Mammary epithelial cell (primary cell): ENCODE results near the gene CNTN5.

Experiments used
- CTCF ChIP-seq, 2 donors: IDR thresholded peaks in 1 of 2; conservative IDR thresholded peaks in 1 of 2; 2 replicates each; pipeline ENCODE4 v1.5.1; 2011 to 2012; ENCODE audit warnings: inconsistent platforms in 2 of 2, low read length in 2 of 2, mild to moderate bottlenecking in 2 of 2, control low read depth in 1 of 2, low read depth in 1 of 2; ENCODE audit not compliant: insufficient read depth in 1 of 2; ENCODE audit errors: extremely low read depth in 1 of 2
- EZH2 ChIP-seq: IDR thresholded peaks from 2 replicates; pipeline ENCODE4 v1.6.1; 2012; ENCODE audit warnings: low read length, inconsistent platforms, borderline replicate concordance

DNA sequence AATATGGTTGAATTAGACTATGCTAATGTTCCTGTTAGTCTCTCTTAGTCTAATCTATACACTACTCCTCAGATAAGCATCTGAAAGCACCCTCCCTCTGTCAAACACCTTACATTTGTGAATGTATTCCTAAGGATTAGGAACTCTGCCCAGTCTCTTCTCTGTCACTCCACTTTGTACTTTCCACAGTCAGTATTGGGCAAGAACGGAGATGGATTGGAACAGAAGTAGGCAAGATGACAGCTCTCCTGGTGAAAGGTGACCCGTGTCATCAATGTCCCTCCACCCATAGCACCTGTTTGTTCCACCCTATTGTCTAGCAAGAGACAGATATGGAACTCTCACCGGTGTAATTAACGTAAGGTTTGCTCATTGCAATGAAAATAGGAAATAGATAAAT lies 613.8 kb downstream of the CNTN5 start:
- TF ChIP-seq CTCF (conservative IDR thresholded peaks at IDR 0.05 in 1 of 2, IDR thresholded peaks at IDR 0.05 in 1 of 2; ENCODE audit: extremely low read depth in 1 of 2, insufficient read depth in 1 of 2, low read depth in 1 of 2, low read length in 2 of 2) = no peak
- no peak for TF ChIP-seq EZH2
